HCT116 (cell line): ENCODE results near the gene PRKCH.

Experiments
- CEBPB ChIP-seq: IDR thresholded peaks from 2 replicates; pipeline ENCODE4 v1.6.1; 2012; ENCODE audit warnings: low read depth
- EGR1 ChIP-seq: IDR thresholded peaks from 2 replicates; pipeline ENCODE4 v1.6.1; 2012; ENCODE audit warnings: low read depth
- EZH2 ChIP-seq: fragments of 200-600 bp; sonication (generic); IDR thresholded peaks from 2 replicates; pipeline ENCODE4 v1.6.1; 2017; ENCODE audit warnings: antibody characterized with exemption, mixed run types
- JUND ChIP-seq: IDR thresholded peaks from 2 replicates; pipeline ENCODE4 v1.6.1; 2012
- POLR2A ChIP-seq: IDR thresholded peaks from 2 replicates; pipeline ENCODE4 v1.7.0; 2011; ENCODE audit warnings: borderline replicate concordance; ENCODE audit not compliant: insufficient read depth, insufficient read length; ENCODE audit errors: extremely low read depth
- POLR2AphosphoS5 ChIP-seq: IDR thresholded peaks from 2 replicates; pipeline ENCODE4 v1.6.1; 2011; ENCODE audit warnings: mild to moderate bottlenecking, low read depth, low read length, moderate library complexity
- REST ChIP-seq: IDR thresholded peaks from 2 replicates; pipeline ENCODE4 v1.6.1; 2012; ENCODE audit warnings: low read depth
- SP1 ChIP-seq: IDR thresholded peaks from 2 replicates; pipeline ENCODE4 v1.6.1; 2012; ENCODE audit warnings: low read depth
- YY1 ChIP-seq: IDR thresholded peaks from 2 replicates; pipeline ENCODE4 v1.6.1; 2011; ENCODE audit warnings: low read length, low read depth, moderate library complexity, mild to moderate bottlenecking; ENCODE audit not compliant: insufficient replicate concordance; ENCODE audit errors: extremely low read depth
- ZNF274 ChIP-seq: fragments of 200-500 bp; sonication (Bioruptor generic); IDR thresholded peaks from 2 replicates; pipeline ENCODE4 v1.6.1; 2014; ENCODE audit warnings: mild to moderate bottlenecking, low read depth, low read length, inconsistent platforms
- TF ChIP-seq, protein P1 (sequence below), 3 experiments: fragments of 200-600 bp in 1 of 3; sonication (generic) in 1 of 3; IDR thresholded peaks in 2 of 3; conservative IDR thresholded peaks in 1 of 3; 2 replicates each; pipeline ENCODE4 v1.5.1; 2012 to 2017; ENCODE audit warnings: low read depth in 2 of 3, low read length in 2 of 3, antibody characterized with exemption in 1 of 3, borderline replicate concordance in 1 of 3, control low read depth in 1 of 3, mild to moderate bottlenecking in 1 of 3, mixed read lengths in 1 of 3, mixed run types in 1 of 3, moderate library complexity in 1 of 3; ENCODE audit not compliant: insufficient read depth in 1 of 3

DNA sequence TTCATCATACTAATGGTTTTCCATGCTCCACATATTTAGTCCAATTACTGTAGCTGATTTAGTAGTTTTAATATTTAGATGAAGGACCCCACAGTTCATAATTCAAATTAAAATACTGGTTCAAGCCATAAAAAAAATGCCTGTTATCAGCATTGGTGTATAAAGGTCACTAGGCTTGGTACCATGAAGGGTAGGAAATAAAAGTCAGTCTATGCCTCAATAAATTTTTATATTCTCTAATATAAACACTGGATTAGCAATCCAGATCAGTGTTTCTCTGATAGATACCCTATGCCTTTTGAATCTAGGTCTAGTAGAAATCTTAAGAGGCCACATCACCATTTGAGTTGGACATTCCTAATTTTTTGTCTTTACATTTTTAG, 210.7 kb downstream of the PRKCH start:
- TF ChIP-seq, protein P1, sequence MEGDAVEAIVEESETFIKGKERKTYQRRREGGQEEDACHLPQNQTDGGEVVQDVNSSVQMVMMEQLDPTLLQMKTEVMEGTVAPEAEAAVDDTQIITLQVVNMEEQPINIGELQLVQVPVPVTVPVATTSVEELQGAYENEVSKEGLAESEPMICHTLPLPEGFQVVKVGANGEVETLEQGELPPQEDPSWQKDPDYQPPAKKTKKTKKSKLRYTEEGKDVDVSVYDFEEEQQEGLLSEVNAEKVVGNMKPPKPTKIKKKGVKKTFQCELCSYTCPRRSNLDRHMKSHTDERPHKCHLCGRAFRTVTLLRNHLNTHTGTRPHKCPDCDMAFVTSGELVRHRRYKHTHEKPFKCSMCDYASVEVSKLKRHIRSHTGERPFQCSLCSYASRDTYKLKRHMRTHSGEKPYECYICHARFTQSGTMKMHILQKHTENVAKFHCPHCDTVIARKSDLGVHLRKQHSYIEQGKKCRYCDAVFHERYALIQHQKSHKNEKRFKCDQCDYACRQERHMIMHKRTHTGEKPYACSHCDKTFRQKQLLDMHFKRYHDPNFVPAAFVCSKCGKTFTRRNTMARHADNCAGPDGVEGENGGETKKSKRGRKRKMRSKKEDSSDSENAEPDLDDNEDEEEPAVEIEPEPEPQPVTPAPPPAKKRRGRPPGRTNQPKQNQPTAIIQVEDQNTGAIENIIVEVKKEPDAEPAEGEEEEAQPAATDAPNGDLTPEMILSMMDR (IDR thresholded peaks at IDR 0.05 in 2 of 3, conservative IDR thresholded peaks at IDR 0.05 in 1 of 3; ENCODE audit: borderline replicate concordance in 1 of 3, insufficient read depth in 1 of 3, low read depth in 2 of 3, low read length in 2 of 3), result no peak
- TF ChIP-seq JUND (no peak), YY1 (no peak), REST (no peak), SP1 (no peak), EGR1 (no peak), POLR2A (no peak), ZNF274 (no peak), POLR2AphosphoS5 (no peak), CEBPB (no peak), EZH2 (no peak)
